Skeletal muscle satellite cell (primary cell): ENCODE data around the gene KCNF1.

Experiments used
- H3K27me3 ChIP-seq: 2 replicates; pipeline ENCODE4 v1.7.0; 2013; ENCODE audit warnings: low read length; ENCODE audit not compliant: control insufficient read depth, insufficient read depth
- H3K36me3 ChIP-seq: 2 replicates; pipeline ENCODE4 v1.7.0; 2013; ENCODE audit warnings: mild to moderate bottlenecking, control low read depth, low read length; ENCODE audit not compliant: insufficient read depth
- H3K4me1 ChIP-seq: 2 replicates; pipeline ENCODE4 v1.7.0; 2013; ENCODE audit warnings: low read length; ENCODE audit not compliant: control insufficient read depth, insufficient read depth
- H3K4me2 ChIP-seq: 2 replicates; pipeline ENCODE4 v1.7.0; 2013; ENCODE audit warnings: mild to moderate bottlenecking, low read length
- H3K4me3 ChIP-seq: 2 replicates; pipeline ENCODE4 v1.7.0; 2013; ENCODE audit warnings: low read length
- H3K9ac ChIP-seq: 2 replicates; pipeline ENCODE4 v1.7.0; 2013; ENCODE audit warnings: mild to moderate bottlenecking, low read depth, low read length, moderate library complexity
- H3K9me3 ChIP-seq: replicated peaks from 2 replicates; pipeline ENCODE4 v1.7.0; 2013; ENCODE audit warnings: mild to moderate bottlenecking, control low read depth, low read length

Gene KCNF1

GRCh38 chr2:10873171-10873570 lies 38.6 kb upstream of the KCNF1 start:
- Histone ChIP-seq H3K4me3 (no peak overlapping the region), H3K36me3 (no peaks in the 10 kb centered on the region), H3K4me2 (no peak overlapping the region)

DNA sequence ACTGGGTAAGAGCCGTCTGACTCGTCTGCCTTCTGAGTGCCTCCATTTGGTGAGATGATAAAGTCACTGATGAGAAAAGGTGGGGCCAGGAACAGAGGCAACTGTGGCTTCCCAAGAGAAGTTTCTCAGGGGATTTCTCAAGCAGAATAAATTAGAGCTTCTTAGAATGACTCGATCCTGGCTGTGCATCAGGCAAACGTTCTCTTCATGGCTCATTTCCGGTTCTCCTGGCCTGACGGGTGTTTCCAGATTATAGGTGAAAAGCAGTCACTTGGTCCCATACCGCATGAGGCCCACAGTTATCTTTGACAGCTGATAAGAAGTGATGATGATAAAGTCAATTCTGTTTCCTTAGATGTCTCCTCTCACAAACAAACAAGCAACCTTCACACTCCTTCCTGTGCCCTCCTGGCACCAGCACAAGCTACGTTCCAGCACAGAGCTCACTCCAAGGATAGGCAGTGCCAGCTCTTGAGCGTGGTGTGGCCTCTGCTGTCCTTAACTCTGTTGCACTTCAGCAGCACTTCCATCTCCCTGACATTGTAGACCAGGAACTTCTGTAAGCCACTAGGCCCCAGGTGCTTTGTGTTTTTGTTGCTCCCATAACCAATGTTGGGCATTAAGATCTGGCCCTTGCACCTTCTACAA lies 37.8 kb upstream of the KCNF1 start:
- Histone ChIP-seq H3K9me3 (no peaks in the 10 kb centered on the region), H3K9ac (no peak overlapping the region), H3K27me3 (peaks cover 5% of the 10 kb centered on the region), H3K4me2 (no peak overlapping the region), H3K4me3 (no peak overlapping the region), H3K4me1 (peaks cover 10% of the 10 kb centered on the region), H3K36me3 (no peaks in the 10 kb centered on the region)

More at GRCh38 chr2:10873171-10873570, 38.6 kb upstream of the KCNF1 start:
- H3K4me1 ChIP-seq = peaks cover 18% of the 10 kb centered on the region
- H3K27me3 ChIP-seq = peaks cover 5% of the 10 kb centered on the region
- H3K9me3 ChIP-seq = no peaks in the 10 kb centered on the region
- H3K9ac ChIP-seq = no peak overlapping the region

- Histone ChIP-seq H3K27me3 (peaks cover 5% of the 10 kb centered on the region), H3K4me1 (peaks cover 4% of the 10 kb centered on the region), H3K36me3 (no peaks in the 10 kb centered on the region), H3K4me2 (no peak overlapping the region), H3K9ac (no peak overlapping the region), H3K9me3 (no peaks in the 10 kb centered on the region), H3K4me3 (no peak overlapping the region)
Measured at GRCh38 chr2:10875126-10875525, 36.6 kb upstream of the KCNF1 start.

- Histone ChIP-seq H3K27me3 (peaks cover 6% of the 10 kb centered on the region), H3K4me3 (no peak overlapping the region)
Measured at GRCh38 chr2:10876394-10876793, 35.3 kb upstream of the KCNF1 start.

DNA sequence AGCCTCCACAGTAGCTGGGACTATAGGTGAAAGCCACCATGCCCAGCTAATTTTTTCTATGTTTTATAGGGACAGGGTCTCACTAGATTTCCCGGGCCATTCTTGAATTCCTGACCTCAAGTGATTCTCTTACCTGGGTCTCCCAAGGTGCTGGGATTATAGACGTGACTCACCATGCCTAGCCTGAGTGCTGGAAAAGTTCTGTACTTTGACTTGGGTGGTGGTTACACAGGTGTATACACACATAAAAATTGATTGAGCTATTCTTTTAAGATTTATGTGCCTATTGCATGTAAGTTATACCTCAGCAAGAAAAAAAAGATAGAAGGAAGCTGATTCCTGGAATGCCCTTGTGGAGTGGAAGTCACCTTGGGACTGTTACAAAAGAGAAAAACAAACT lies 34.8 kb upstream of the KCNF1 start:
- no peak overlapping the region for H3K4me3 ChIP-seq
- peaks cover 8% of the 10 kb centered on the region for H3K27me3 ChIP-seq
- H3K9ac ChIP-seq = no peak overlapping the region

More at GRCh38 chr2:10876394-10876793, 35.3 kb upstream of the KCNF1 start:
- Histone ChIP-seq H3K9ac (no peak overlapping the region), H3K36me3 (no peaks in the 10 kb centered on the region), H3K9me3 (no peaks in the 10 kb centered on the region), H3K4me2 (no peak overlapping the region), H3K4me1 (peaks cover 4% of the 10 kb centered on the region)

DNA sequence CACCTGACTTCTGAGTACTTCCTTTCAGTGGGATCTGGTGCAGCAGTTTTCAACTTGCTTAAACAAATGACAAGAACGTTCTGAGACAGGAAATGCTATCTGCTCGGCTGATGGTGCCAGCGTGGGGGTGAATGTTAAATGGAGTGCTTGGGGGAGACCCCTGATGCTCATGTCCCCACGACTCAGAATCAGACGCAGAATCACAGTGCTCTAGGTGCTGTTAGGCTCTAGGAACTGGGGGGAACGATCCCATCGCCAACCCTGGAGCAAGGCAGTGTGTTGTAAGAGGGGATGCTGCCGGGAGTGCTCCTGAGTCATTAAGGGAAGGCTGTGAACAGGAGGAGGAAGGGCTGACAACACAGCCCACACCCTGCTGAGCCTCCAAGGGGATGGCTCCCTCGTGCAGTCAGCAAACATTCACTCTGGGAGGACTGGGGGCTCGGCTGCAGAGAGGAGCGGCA lies 34.1 kb upstream of the KCNF1 start:
- no peak overlapping the region for H3K4me3 ChIP-seq
- no peak overlapping the region for H3K9ac ChIP-seq
- H3K4me1 ChIP-seq = peaks cover 4% of the 10 kb centered on the region
- no peaks in the 10 kb centered on the region for H3K9me3 ChIP-seq
- H3K4me2 ChIP-seq = no peak overlapping the region
- peaks cover 8% of the 10 kb centered on the region for H3K27me3 ChIP-seq
- no peaks in the 10 kb centered on the region for H3K36me3 ChIP-seq

More for the DNA sequence above, 34.8 kb upstream of the KCNF1 start:
- Histone ChIP-seq H3K36me3 (no peaks in the 10 kb centered on the region), H3K9me3 (no peaks in the 10 kb centered on the region), H3K4me2 (no peak overlapping the region), H3K4me1 (peaks cover 4% of the 10 kb centered on the region)

GRCh38 chr2:10878268-10878915 lies 33.3 kb upstream of the KCNF1 start:
- Histone ChIP-seq H3K36me3 (no peaks in the 10 kb centered on the region), H3K9me3 (no peaks in the 10 kb centered on the region), H3K27me3 (peaks cover 15% of the 10 kb centered on the region), H3K9ac (no peak overlapping the region), H3K4me1 (peaks cover 4% of the 10 kb centered on the region), H3K4me2 (no peak overlapping the region), H3K4me3 (no peak overlapping the region)

DNA sequence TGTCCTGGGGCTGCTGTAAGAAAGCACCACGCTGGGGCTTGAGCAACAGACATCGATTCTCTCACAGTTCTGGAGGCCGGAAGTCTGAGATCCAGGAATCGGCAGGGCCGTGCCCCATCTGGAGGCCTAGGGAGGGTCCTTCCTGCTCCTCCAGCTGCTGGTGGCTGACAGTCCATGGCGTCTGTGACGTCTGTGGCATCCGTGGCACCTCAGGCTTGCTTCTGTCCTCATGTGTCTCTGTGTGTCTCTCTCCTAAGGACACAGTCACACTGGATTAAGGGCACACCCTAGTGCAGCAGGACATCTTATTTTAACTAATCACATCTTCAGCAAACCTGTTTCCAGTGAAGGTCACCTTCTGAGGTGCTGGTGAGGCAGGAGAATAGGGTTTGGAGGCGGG lies 32.6 kb upstream of the KCNF1 start:
- no peak overlapping the region for H3K4me2 ChIP-seq
- H3K27me3 ChIP-seq = peaks cover 20% of the 10 kb centered on the region
- H3K4me3 ChIP-seq = no peak overlapping the region
- H3K9me3 ChIP-seq = no peaks in the 10 kb centered on the region
- H3K9ac ChIP-seq = no peak overlapping the region
- H3K36me3 ChIP-seq = no peaks in the 10 kb centered on the region
- no peaks in the 10 kb centered on the region for H3K4me1 ChIP-seq

- no peaks in the 10 kb centered on the region for H3K4me1 ChIP-seq
- no peak overlapping the region for H3K4me2 ChIP-seq
Measured at GRCh38 chr2:10879624-10880585, 31.8 kb upstream of the KCNF1 start.

GRCh38 chr2:10880586-10881321 lies 31.0 kb upstream of the KCNF1 start:
- no peaks in the 10 kb centered on the region for H3K36me3 ChIP-seq
- H3K4me3 ChIP-seq = no peak overlapping the region
- peaks cover 36% of the 10 kb centered on the region for H3K27me3 ChIP-seq
- H3K4me2 ChIP-seq = no peak overlapping the region
- no peaks in the 10 kb centered on the region for H3K9me3 ChIP-seq
- H3K9ac ChIP-seq = no peak overlapping the region
- H3K4me1 ChIP-seq = no peaks in the 10 kb centered on the region

More at GRCh38 chr2:10879624-10880585, 31.8 kb upstream of the KCNF1 start:
- H3K9me3 ChIP-seq = no peaks in the 10 kb centered on the region
- no peaks in the 10 kb centered on the region for H3K36me3 ChIP-seq
- no peak overlapping the region for H3K4me3 ChIP-seq
- peaks cover 28% of the 10 kb centered on the region for H3K27me3 ChIP-seq
- no peak overlapping the region for H3K9ac ChIP-seq

DNA sequence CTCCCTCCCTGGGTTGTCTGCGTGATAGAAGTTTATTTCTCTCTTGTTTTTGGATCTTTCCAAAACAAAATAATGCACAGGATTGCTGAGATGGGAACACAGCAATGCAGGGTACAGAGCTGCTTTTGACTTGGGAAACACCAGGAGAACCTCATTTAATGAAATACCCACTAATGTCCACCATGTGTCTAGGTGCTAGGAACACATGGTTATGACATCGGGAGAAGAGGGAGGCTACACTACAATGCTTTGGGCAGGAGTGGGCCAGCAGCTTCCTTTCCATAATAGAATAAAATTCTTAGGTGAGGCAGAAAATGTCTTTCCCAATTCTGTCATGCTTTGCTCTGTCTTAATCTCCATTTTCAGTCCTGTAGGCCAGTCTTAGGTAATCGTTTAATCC lies 29.2 kb upstream of the KCNF1 start:
- peaks cover 46% of the 10 kb centered on the region for H3K27me3 ChIP-seq
- H3K4me3 ChIP-seq = no peak overlapping the region
- no peak overlapping the region for H3K4me2 ChIP-seq
- H3K36me3 ChIP-seq = no peaks in the 10 kb centered on the region
- H3K9ac ChIP-seq = no peak overlapping the region
- no peaks in the 10 kb centered on the region for H3K9me3 ChIP-seq
- no peaks in the 10 kb centered on the region for H3K4me1 ChIP-seq
